WTC11 (cell line): ENCODE results near the gene RIPK3. TPM values are rescaled to one million over a fixed set of nuclear protein-coding genes. Genes with fewer than 3 reads are reported as not detected.

ENCODE experiments used
- ATAC-seq: fragments of 200-7000 bp; cut with Tn5 transposase; 2 replicates; pipeline ENCODE4 v1.10.0; 2021; ENCODE audit warnings: mild to moderate bottlenecking, moderate library complexity
- CTCF ChIA-PET: fragments of 300-600 bp; sonication (Branson Sonifier 250); formaldehyde crosslinking; loops from one replicate; lab custom pipeline; 2021; ENCODE audit warnings: antibody characterized with exemption; lab: Charles Lee
- POLR2A ChIA-PET: fragments of 350-600 bp; sonication (Branson Sonifier 250); formaldehyde crosslinking; loops from one replicate; lab custom pipeline; 2021; ENCODE audit warnings: antibody characterized with exemption; lab: Charles Lee
- DNase-seq: peaks from one replicate; pipeline ENCODE4 v3.0.0; 2021; ENCODE audit warnings: low spot score
- H3K27ac Mint-ChIP-seq: 2 replicates; pipeline ENCODE4 v1.8.0; 2021; ENCODE audit warnings: mixed read lengths
- H3K27me3 Mint-ChIP-seq: 2 replicates; pipeline ENCODE4 v1.8.0; 2021; ENCODE audit warnings: low read depth, mild to moderate bottlenecking, moderate library complexity, mixed read lengths
- H3K36me3 Mint-ChIP-seq: 2 replicates; pipeline ENCODE4 v1.8.0; 2021; ENCODE audit warnings: mixed read lengths
- H3K4me1 Mint-ChIP-seq: 2 replicates; pipeline ENCODE4 v1.8.0; 2022; ENCODE audit warnings: mixed read lengths
- H3K4me3 Mint-ChIP-seq: 2 replicates; pipeline ENCODE4 v1.8.0; 2021; ENCODE audit warnings: mild to moderate bottlenecking, moderate library complexity, mixed read lengths
- H3K9me3 Mint-ChIP-seq: 2 replicates; pipeline ENCODE4 v1.8.0; 2021; ENCODE audit warnings: mixed read lengths
- ATF3 ChIP-seq: sonication (generic); formaldehyde crosslinking; conservative IDR thresholded peaks from 2 replicates; pipeline ENCODE4 v1.8.1; 2022; ENCODE audit warnings: mild to moderate bottlenecking, missing genetic modification reagents
- E2F1 ChIP-seq: sonication (generic); formaldehyde crosslinking; IDR thresholded peaks from 2 replicates; pipeline ENCODE4 v1.8.0; 2022; ENCODE audit warnings: mild to moderate bottlenecking, missing genetic modification reagents
- GABPB1 ChIP-seq: sonication (generic); formaldehyde crosslinking; IDR thresholded peaks from 2 replicates; pipeline ENCODE4 v1.8.1; 2023; ENCODE audit warnings: mild to moderate bottlenecking, missing genetic modification reagents
- HMGA2 ChIP-seq: fragments of 250-450 bp; sonication (Bioruptor Pico); IDR thresholded peaks from 2 replicates; pipeline ENCODE4 v1.4.0; 2021; ENCODE audit warnings: mild to moderate bottlenecking, moderate library complexity
- IRF2 ChIP-seq: sonication (generic); formaldehyde crosslinking; IDR thresholded peaks from 2 replicates; pipeline ENCODE4 v1.8.0; 2022; ENCODE audit warnings: low read depth, missing genetic modification reagents, borderline replicate concordance
- KAT7 ChIP-seq: sonication (generic); formaldehyde crosslinking; IDR thresholded peaks from 2 replicates; pipeline ENCODE4 v1.8.1; 2023; ENCODE audit warnings: missing genetic modification reagents, mild to moderate bottlenecking, borderline replicate concordance
- MAX ChIP-seq: sonication (generic); formaldehyde crosslinking; IDR thresholded peaks from 2 replicates; pipeline ENCODE4 v1.8.0; 2022; ENCODE audit warnings: mild to moderate bottlenecking, missing genetic modification reagents
- PREB ChIP-seq: sonication (generic); formaldehyde crosslinking; IDR thresholded peaks from 2 replicates; pipeline ENCODE4 v1.8.1; 2022; ENCODE audit warnings: mild to moderate bottlenecking, missing genetic modification reagents, moderate library complexity, borderline replicate concordance
- STAT6 ChIP-seq: sonication (generic); formaldehyde crosslinking; conservative IDR thresholded peaks from 2 replicates; pipeline ENCODE4 v1.8.1; 2023; ENCODE audit warnings: mild to moderate bottlenecking, low read depth, missing genetic modification reagents, moderate library complexity
- TCF7 ChIP-seq: sonication (generic); formaldehyde crosslinking; IDR thresholded peaks from 2 replicates; pipeline ENCODE4 v1.8.0; 2022; ENCODE audit warnings: mild to moderate bottlenecking, low read depth, missing genetic modification reagents, moderate library complexity
- TEAD1 ChIP-seq: sonication (generic); formaldehyde crosslinking; IDR thresholded peaks from 2 replicates; pipeline ENCODE4 v1.8.0; 2022; ENCODE audit warnings: mild to moderate bottlenecking, missing genetic modification reagents
- ZBTB21 ChIP-seq: sonication (generic); formaldehyde crosslinking; IDR thresholded peaks from 2 replicates; pipeline ENCODE4 v1.8.1; 2023; ENCODE audit warnings: mild to moderate bottlenecking, missing genetic modification reagents, borderline replicate concordance
- ZBTB43 ChIP-seq: sonication (generic); formaldehyde crosslinking; IDR thresholded peaks from 2 replicates; pipeline ENCODE4 v1.8.1; 2023; ENCODE audit warnings: mild to moderate bottlenecking, missing genetic modification reagents
- ZNF281 ChIP-seq: sonication (generic); formaldehyde crosslinking; IDR thresholded peaks from 2 replicates; pipeline ENCODE4 v1.8.0; 2023; ENCODE audit warnings: mild to moderate bottlenecking, missing genetic modification reagents
- ZNF532 ChIP-seq: fragments of 250-450 bp; sonication (Bioruptor Pico); IDR thresholded peaks from 2 replicates; pipeline ENCODE4 v1.9.0; 2021; ENCODE audit warnings: mild to moderate bottlenecking, borderline replicate concordance
- ZSCAN18 ChIP-seq: fragments of 250-450 bp; sonication (Bioruptor Pico); IDR thresholded peaks from 2 replicates; pipeline ENCODE4 v2.1.2; 2022; ENCODE audit warnings: mild to moderate bottlenecking, moderate library complexity
- total RNA-seq: library from RNA; stranded (reverse); gene quantifications from 3 replicates; pipeline ENCODE4 v1.2.3, GENCODE V29; 2021

RIPK3 gene
- total RNA-seq, 1 experiment from 2014 or later: 0.83 TPM

GRCh38 chr14:24343795-24344660 is 4.2 kb upstream of the RIPK3 start:
- Mint-ChIP-seq H3K27ac (no peak overlapping the region), H3K9me3 (no peaks in the 10 kb centered on the region), H3K4me1 (0 out of 2 replicates have a peak, but pooled peaks cover 3% of the 10 kb centered on the region), H3K27me3 (peaks cover 88% of the 10 kb centered on the region), H3K36me3 (no peaks in the 10 kb centered on the region), H3K4me3 (no peak overlapping the region)
- DNase-seq (no peak), ATAC-seq (no peak)
- POLR2A ChIA-PET: no interaction called here
- CTCF ChIA-PET: interaction anchor here (1.1 to 4.0 kb wide), 4 partner anchors 10 to 93 kb away, joined by 3 to 43 read pairs (median 10); partner anchors contain the start of gene ADCY4
- no peak for TF ChIP-seq ZSCAN18 (CRISPR knock-in tag)
- TF ChIP-seq KAT7 (CRISPR knock-in tag): no peak
- TF ChIP-seq GABPB1: no peak
- TF ChIP-seq PREB (CRISPR knock-in tag): no peak
- TF ChIP-seq ZNF281 (CRISPR knock-in tag): no peak
- TF ChIP-seq STAT6 (CRISPR knock-in tag): no peak
- no peak for TF ChIP-seq ZNF532 (CRISPR knock-in tag)
- no peak for TF ChIP-seq HMGA2
- no peak for TF ChIP-seq TEAD1 (CRISPR knock-in tag)
- no peak for TF ChIP-seq E2F1 (CRISPR knock-in tag)
- TF ChIP-seq IRF2 (CRISPR knock-in tag): no peak
- no peak for TF ChIP-seq ZBTB43 (CRISPR knock-in tag)
- TF ChIP-seq ATF3: no peak
- TF ChIP-seq MAX (CRISPR knock-in tag): no peak
- no peak for TF ChIP-seq ZBTB21 (CRISPR knock-in tag)
- TF ChIP-seq TCF7: no peak
